Right lobe of liver (tissue), 6 donors: ENCODE data around the gene RFX4. TPM values are rescaled to one million over a fixed set of nuclear protein-coding genes. Genes with fewer than 3 reads are reported as not detected.

ENCODE experiments used
- ATAC-seq, 4 donors: fragments of 200-7000 bp; cut with Tn5 transposase; one replicate each; pipeline ENCODE4 v1.9.1; 2020; ENCODE audit warnings: mild to moderate bottlenecking in 4 of 4, moderate library complexity in 4 of 4
- DNase-seq, 3 donors: peaks; one replicate each; pipeline ENCODE4 v3.0.0-alpha.2; 2020
- H3K27ac ChIP-seq, 3 donors: fragments of 200-600 bp; one replicate each; pipeline ENCODE4 v1.8.0; 2022
- H3K27me3 ChIP-seq, 2 donors: fragments of 200-600 bp; one replicate each; pipeline ENCODE4 v1.8.0; 2022
- H3K36me3 ChIP-seq, 4 donors: fragments of 200-600 bp; sonication (generic) in 1 of 4; one replicate each; pipeline versions ENCODE4 v1.5.1 to v1.8.0; 2017 to 2022; ENCODE audit warnings: control low read depth in 1 of 4
- H3K4me1 ChIP-seq, 4 donors: fragments of 200-600 bp; sonication (generic) in 1 of 4; one replicate each; pipeline versions ENCODE4 v1.5.1 to v1.8.0; 2017 to 2022; ENCODE audit warnings: control low read depth in 1 of 4
- H3K4me3 ChIP-seq, 3 donors: fragments of 200-600 bp; one replicate each; pipeline ENCODE4 v1.8.0; 2022
- H3K9me3 ChIP-seq, 4 donors: fragments of 200-600 bp; sonication (generic) in 1 of 4; one replicate each; pipeline versions ENCODE4 v1.5.1 to v1.8.0; 2017 to 2022; ENCODE audit warnings: control low read depth in 1 of 4
- POLR2A ChIP-seq: fragments of 450-650 bp; IDR thresholded peaks from one replicate; pipeline ENCODE4 v1.6.1; 2017; ENCODE audit warnings: antibody characterized with exemption, mild to moderate bottlenecking
- WGBS: methylation state at CpG from one replicate; pipeline ENCODE4 v1.1.6; 2018; ENCODE audit warnings: low coverage, low lambda C conversion rate; ENCODE audit not compliant: insufficient coverage; ENCODE audit errors: missing lambda C conversion rate; 5-methylcytosine and 5-hydroxymethylcytosine counted together
- intact Hi-C, 2 donors: fragments of 100-400 bp; cut with DNase I; formaldehyde crosslinking; loops; one replicate each; pipeline versions ENCODE4 v1.11.2 to v1.14.1; 2022
- total RNA-seq, 6 experiments: library from RNA; depleted of rRNA in 2 of 6; stranded (reverse); fragments of >200 nt in 2 of 6; fragmentation: NEBNext Ultra II Directional in 3 of 6; extraction: Animal tissue kit (Norgen Biotek cat#: 25700) in 3 of 6; gene quantifications; one replicate each; pipeline versions ENCODE4 v1.1.0 to v1.2.4, GENCODE V29; 2016 to 2023
- TF ChIP-seq, protein P1 (sequence below), 4 donors: fragments of 200-600 bp in 3 of 4; fragments of 450-650 bp in 1 of 4; IDR thresholded peaks; one replicate each; pipeline versions ENCODE4 v1.5.1 to v1.8.0; 2016 to 2022; ENCODE audit warnings: antibody characterized with exemption in 4 of 4, mild to moderate bottlenecking in 2 of 4
- donor health status: DM: no; HTN: yes; CAD: no.
- donor health status: DM: no; HTN: no; CAD: no.
- donor health status: DM: no; HTN: no; CAD: no.
- donor health status: DM: no; HTN: yes; CAD: no.
- donor health status: DM: no; HTN: yes; CAD: no.

RFX4 gene
- total RNA-seq, 6 experiments from 2014 or later: not detected

- H3K27ac ChIP-seq: no peak overlapping the region
- H3K36me3 ChIP-seq: no peaks in the 10 kb centered on the region
- no peak overlapping the region for H3K4me3 ChIP-seq
- peaks cover 0 to 42% (median 22%) of the 10 kb centered on the region in 4 donors for H3K4me1 ChIP-seq
- H3K27me3 ChIP-seq: no peaks in the 10 kb centered on the region
- DNase-seq (peak; percentile 69 to 83 (median 77)), ATAC-seq (peak; percentile 71 to 90 (median 76))
- TF ChIP-seq POLR2A: no peak
- TF ChIP-seq, protein P1, sequence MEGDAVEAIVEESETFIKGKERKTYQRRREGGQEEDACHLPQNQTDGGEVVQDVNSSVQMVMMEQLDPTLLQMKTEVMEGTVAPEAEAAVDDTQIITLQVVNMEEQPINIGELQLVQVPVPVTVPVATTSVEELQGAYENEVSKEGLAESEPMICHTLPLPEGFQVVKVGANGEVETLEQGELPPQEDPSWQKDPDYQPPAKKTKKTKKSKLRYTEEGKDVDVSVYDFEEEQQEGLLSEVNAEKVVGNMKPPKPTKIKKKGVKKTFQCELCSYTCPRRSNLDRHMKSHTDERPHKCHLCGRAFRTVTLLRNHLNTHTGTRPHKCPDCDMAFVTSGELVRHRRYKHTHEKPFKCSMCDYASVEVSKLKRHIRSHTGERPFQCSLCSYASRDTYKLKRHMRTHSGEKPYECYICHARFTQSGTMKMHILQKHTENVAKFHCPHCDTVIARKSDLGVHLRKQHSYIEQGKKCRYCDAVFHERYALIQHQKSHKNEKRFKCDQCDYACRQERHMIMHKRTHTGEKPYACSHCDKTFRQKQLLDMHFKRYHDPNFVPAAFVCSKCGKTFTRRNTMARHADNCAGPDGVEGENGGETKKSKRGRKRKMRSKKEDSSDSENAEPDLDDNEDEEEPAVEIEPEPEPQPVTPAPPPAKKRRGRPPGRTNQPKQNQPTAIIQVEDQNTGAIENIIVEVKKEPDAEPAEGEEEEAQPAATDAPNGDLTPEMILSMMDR (IDR thresholded peaks at IDR 0.05): peak; percentile 52 to 61 (median 58)
- 24% methylated on average over 3 of the region's 3 CpGs for WGBS
- intact Hi-C loops: no loop called here
- H3K9me3 ChIP-seq: no peaks in the 10 kb centered on the region
These were observed 181.9 kb downstream of the RFX4 start for GRCh38 chr12:106764738-106765137.

- H3K36me3 ChIP-seq: no peaks in the 10 kb centered on the region
- H3K4me3 ChIP-seq: no peak overlapping the region
- no peak for TF ChIP-seq POLR2A
- TF ChIP-seq, protein P1 (IDR thresholded peaks at IDR 0.05): no peak
- no peaks in the 10 kb centered on the region for H3K27me3 ChIP-seq
- H3K27ac ChIP-seq: peak overlapping the region in 2 of 3 donors; percentile 39 to 50
- DNase-seq (peak; percentile 77 to 90 (median 81)), ATAC-seq (peak; percentile 44 to 72 (median 60))
- intact Hi-C loops: no loop called here
- no peaks in the 10 kb centered on the region for H3K9me3 ChIP-seq
- peaks cover 0 to 55% (median 24%) of the 10 kb centered on the region in 4 donors for H3K4me1 ChIP-seq
- WGBS: 25% methylated on average over 8 of the region's 8 CpGs
These were observed 183.6 kb downstream of the RFX4 start for GRCh38 chr12:106766393-106766826.

GRCh38 chr12:106767206-106767605 lies 184.4 kb downstream of the RFX4 start:
- ATAC-seq: no peak
- Histone ChIP-seq H3K4me3 (no peak overlapping the region), H3K27me3 (no peaks in the 10 kb centered on the region), H3K27ac (peak overlapping the region; percentile 44 to 63 (median 50)), H3K4me1 (peaks cover 0 to 63% (median 27%) of the 10 kb centered on the region in 4 donors), H3K36me3 (no peaks in the 10 kb centered on the region), H3K9me3 (no peaks in the 10 kb centered on the region)
- no peak for DNase-seq
- TF ChIP-seq, protein P1 (IDR thresholded peaks at IDR 0.05): no peak
- no peak for TF ChIP-seq POLR2A
- intact Hi-C loops: no loop called here
- 37% methylated on average over 2 of the region's 2 CpGs for WGBS

DNA sequence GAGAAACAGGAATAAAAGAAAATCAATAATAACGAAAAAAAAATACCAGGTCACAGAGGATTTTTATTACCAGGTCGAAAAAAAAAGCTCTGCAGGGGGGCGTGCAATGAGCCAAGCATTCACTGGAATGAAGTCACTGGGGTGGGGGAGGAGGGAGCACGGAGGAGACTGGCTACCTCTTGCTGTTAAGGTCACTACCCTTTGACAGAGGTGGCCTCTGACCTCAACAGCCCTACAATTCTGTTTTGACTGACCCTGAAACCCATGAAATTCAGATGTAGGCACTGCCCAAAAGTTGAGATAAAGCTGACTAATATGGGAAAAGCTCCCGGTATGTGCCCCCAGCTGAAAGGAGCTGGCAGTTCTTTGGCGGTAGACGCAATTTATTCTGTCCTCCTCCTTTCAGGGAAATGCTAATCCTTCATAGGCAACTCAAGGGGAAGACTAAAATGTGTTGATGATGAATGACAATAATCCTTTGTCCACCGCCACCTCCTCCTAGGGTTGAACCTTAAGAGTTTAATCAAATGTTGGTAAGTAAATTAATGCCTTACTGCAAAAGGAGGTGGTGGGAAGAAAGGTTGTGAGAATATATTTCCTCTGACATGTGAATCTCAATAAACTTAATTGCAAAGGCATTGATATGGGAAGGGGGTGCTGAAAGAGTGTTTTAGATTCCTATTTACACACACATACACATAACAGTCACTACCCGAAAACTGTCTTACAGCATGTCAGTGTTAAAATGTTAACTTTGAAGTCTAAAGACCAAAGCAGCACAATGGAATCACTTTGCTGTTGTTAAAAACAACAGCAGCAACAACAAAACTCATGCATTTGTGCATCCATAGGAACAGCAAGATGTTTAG lies 185.4 kb downstream of the RFX4 start:
- no peaks in the 10 kb centered on the region for H3K27me3 ChIP-seq
- peak overlapping the region; percentile 48 to 63 (median 50) for H3K27ac ChIP-seq
- H3K4me3 ChIP-seq: no peak overlapping the region
- no peaks in the 10 kb centered on the region for H3K36me3 ChIP-seq
- intact Hi-C loops: no loop called here
- ATAC-seq: peak; percentile 67 to 76 (median 73)
- peak; percentile 77 to 87 (median 77) for DNase-seq
- TF ChIP-seq POLR2A: no peak
- TF ChIP-seq, protein P1 (IDR thresholded peaks at IDR 0.05): no peak
- whole genome bisulfite sequencing: 31% methylated on average over 8 of the region's 9 CpGs
- peaks cover 0 to 68% (median 29%) of the 10 kb centered on the region in 4 donors for H3K4me1 ChIP-seq
- no peaks in the 10 kb centered on the region for H3K9me3 ChIP-seq
